Panc1 (cell line): ENCODE data around the gene AFG1L. TPM values are rescaled to one million over a fixed set of nuclear protein-coding genes. Genes with fewer than 3 reads are reported as not detected.

Experiments used
- total RNA-seq: library from RNA; stranded (reverse); gene quantifications from one replicate; pipeline ENCODE4 v1.2.1, GENCODE V29; 2021; ENCODE audit not compliant: unreplicated experiment

AFG1L gene
- total RNA-seq, 1 experiment from 2014 or later: 12.4 TPM

Other genes starting within 250 kb of the AFG1L start
- 277 TPM for gene OSTM1, start 220.3 kb upstream of the AFG1L start, total RNA-seq
- 0.13 TPM for gene NR2E1, start 129.0 kb upstream of the AFG1L start, total RNA-seq
- 223 TPM for gene SNX3, start 34.0 kb upstream of the AFG1L start, total RNA-seq